CD4-positive, alpha-beta T cell treated with Interleukin-6 for 4 hours (primary cell): ENCODE results near the gene ZNF592.
"Not testable (repeated sequence)": the region's sequence is repeated elsewhere in the genome, so short reads cannot be mapped to it uniquely, and the experiment has no call there.

Source experiments
- DNase-seq: peaks from one replicate; pipeline ENCODE4 v3.0.0-alpha.2; 2020; ENCODE audit warnings: mixed read lengths

ZNF592 gene

GRCh38 chr15:84749111-84749991, 959 bp downstream of the ZNF592 start:
- DNase-seq: peak; percentile 60

GRCh38 chr15:84750583-84751092, 2.2 kb downstream of the ZNF592 start:
- DNase-seq: no peak

- not testable (repeated sequence) for DNase-seq
These were observed 3.3 kb downstream of the ZNF592 start for GRCh38 chr15:84751721-84752120.

GRCh38 chr15:84752195-84752594, 3.8 kb downstream of the ZNF592 start:
- DNase-seq: no peak

GRCh38 chr15:84752700-84753099, 4.3 kb downstream of the ZNF592 start:
- no peak for DNase-seq

GRCh38 chr15:84754889-84755288, 6.5 kb downstream of the ZNF592 start:
- not testable (repeated sequence) for DNase-seq

- DNase-seq: no peak
These were observed 7.5 kb downstream of the ZNF592 start for GRCh38 chr15:84755736-84756527.

- no peak for DNase-seq
These were observed 10.6 kb downstream of the ZNF592 start for GRCh38 chr15:84759018-84759417.

GRCh38 chr15:84760219-84760618, 11.8 kb downstream of the ZNF592 start:
- DNase-seq: no peak

- DNase-seq: no peak
These were observed 13.3 kb downstream of the ZNF592 start for GRCh38 chr15:84761607-84762131.

- no peak for DNase-seq
These were observed 14.6 kb downstream of the ZNF592 start for GRCh38 chr15:84762840-84763572.

GRCh38 chr15:84764585-84764984, 16.2 kb downstream of the ZNF592 start:
- DNase-seq: no peak

GRCh38 chr15:84764989-84765388, 16.6 kb downstream of the ZNF592 start:
- DNase-seq: no peak

GRCh38 chr15:84765675-84766074, 17.3 kb downstream of the ZNF592 start:
- no peak for DNase-seq

GRCh38 chr15:84766461-84767035, 18.2 kb downstream of the ZNF592 start:
- no peak for DNase-seq

GRCh38 chr15:84772031-84772430, 23.6 kb downstream of the ZNF592 start:
- DNase-seq: no peak

- DNase-seq: no peak
These were observed 24.1 kb downstream of the ZNF592 start for GRCh38 chr15:84772467-84772866.

- DNase-seq: no peak
These were observed 25.3 kb downstream of the ZNF592 start for GRCh38 chr15:84773716-84774115.

- no peak for DNase-seq
These were observed 27.6 kb downstream of the ZNF592 start for GRCh38 chr15:84775867-84776449.

- no peak for DNase-seq
These were observed 29.8 kb downstream of the ZNF592 start for GRCh38 chr15:84778194-84778593.

- DNase-seq: no peak
These were observed 32.1 kb downstream of the ZNF592 start for GRCh38 chr15:84780492-84780891.

- DNase-seq: no peak
These were observed 33.1 kb downstream of the ZNF592 start for GRCh38 chr15:84781495-84781894.
